Hepatic stellate cell (primary cell): Measurements from ENCODE around the gene SCN5A.

Source experiments
- DNase-seq: peaks from one replicate; pipeline ENCODE4 v3.0.0; 2011; ENCODE audit warnings: low spot score

The SCN5A gene

GRCh38 chr3:38649500-38650247, at the start of gene SCN5A:
Gene SCN5A (minus strand): TSS chr3:38649687. CDS start chr3:38633307, 16,380 bp downstream.
- peak; percentile 68 for DNase-seq

- DNase-seq = no peak
Observed at GRCh38 chr3:38698760-38699159, 49.3 kb upstream of the SCN5A start.

DNA sequence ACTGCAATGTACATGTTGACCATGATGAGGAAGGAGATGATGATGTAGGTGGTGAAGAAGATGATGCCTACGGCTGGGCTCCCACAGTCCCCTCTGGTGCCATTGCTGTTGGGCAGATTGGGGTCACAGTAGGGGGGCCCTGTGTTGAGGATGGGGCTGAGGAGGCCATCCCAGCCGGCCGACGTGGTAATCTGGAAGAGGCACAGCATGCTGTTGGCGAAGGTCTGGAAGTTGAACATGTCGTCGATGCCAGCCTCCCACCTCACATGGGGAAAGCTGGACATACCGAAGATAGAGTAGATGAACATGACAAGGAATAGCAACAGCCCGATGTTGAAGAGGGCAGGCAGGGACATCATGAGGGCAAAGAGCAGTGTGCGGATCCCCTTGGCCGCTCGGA, 48.6 kb upstream of the SCN5A start:
- no peak for DNase-seq

DNA sequence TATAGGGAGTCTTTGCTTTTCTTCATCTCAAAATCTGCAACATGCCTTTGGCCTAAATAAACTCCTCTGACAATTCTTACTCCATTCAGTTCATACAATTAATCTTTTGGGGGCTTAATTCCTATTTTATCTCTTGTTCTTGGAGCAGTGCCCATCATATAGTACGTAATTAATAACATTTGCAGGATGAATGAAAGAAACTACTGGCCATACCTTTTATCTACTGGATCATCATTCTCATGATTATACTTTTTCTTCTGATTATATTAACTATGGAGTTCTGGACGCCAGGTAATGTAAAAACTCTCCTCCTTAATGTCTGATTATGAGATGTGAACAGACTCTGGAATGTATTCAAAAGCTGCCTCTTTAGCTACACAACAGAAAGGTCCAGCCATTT, 46.5 kb upstream of the SCN5A start:
- DNase-seq = no peak

GRCh38 chr3:38690185-38690584, 40.7 kb upstream of the SCN5A start:
- DNase-seq = no peak

GRCh38 chr3:38689774-38690173, 40.3 kb upstream of the SCN5A start:
- no peak for DNase-seq

- DNase-seq = no peak
Observed at GRCh38 chr3:38689346-38689745, 39.9 kb upstream of the SCN5A start.

DNA sequence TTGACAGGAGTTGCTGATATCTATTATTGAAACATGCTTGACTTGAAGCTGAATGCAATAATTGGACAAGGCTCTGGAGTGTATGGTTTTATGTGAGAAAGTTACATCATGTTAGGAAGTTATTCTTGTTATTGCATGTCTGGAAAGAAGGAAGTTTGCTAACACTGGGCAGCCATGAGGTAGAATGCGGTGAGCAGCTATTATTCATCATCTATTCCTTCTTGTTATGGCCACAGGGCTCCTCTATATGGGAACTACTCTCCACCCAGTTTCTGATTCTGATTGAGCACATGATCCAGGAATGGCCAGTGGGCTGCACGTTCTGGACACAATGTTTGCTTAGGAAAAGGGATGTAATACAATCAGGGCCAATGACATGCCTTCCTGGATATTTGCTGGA, 37.8 kb upstream of the SCN5A start:
- DNase-seq = no peak

GRCh38 chr3:38684546-38684945, 35.1 kb upstream of the SCN5A start:
- no peak for DNase-seq

GRCh38 chr3:38669668-38670067, 20.2 kb upstream of the SCN5A start:
- DNase-seq = no peak

DNA sequence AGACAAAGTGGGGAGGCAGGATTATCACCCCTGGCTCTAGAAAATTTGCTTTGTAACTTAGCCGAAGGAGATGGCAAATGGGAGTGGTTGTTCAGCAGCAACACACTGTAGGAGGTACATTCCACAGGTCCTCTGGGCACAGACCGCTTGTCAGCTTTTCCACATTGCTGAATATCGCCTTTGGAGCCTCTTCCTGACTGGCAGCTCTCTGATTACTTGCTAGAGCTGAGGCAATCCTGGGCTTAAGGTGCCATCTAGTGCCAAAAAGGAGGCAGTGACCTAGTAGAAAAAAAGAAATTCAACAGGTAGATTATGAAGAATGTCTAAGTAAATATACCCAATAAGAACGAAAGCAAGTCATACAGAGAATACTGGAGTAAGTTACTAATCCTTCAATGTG, 13.1 kb upstream of the SCN5A start:
- no peak for DNase-seq

DNA sequence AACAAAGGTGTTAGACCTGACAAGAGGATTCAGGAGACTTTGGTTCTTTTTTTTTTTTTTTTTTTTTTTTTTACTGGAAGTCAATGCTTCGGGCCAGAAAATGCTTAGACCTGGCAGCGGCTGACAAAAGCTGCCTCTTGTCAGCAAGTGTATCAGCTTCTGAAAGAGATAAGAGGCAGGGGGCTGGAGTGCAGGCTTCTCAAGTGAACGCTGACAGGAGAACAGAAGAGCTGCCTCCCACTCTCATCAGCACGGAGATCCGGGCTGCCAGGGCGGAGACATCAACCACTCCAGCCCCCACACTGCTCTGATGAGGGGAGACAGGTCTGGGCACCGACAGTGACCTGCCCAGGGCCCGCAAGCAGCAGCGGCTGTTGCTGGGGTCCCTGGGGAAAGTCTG, 9.4 kb upstream of the SCN5A start:
- DNase-seq = no peak

DNA sequence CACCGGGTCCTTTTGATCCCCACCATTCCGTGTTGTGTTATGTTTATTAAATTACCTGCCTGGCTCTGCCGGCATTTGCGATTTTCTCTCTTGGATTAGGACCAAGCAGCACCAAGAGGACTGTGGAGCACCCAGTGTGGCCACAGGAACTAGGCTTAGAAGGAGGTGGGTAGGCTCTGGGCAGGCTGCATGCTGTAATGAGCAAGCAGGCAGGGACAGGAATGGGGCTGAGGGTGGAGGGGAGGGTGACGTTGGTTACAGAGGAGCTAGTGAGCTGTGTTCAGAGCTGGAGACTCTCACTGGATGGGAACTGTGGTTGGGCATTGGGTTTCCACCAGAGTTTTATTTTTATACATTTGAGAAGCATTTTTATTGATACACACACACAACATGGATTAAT, 7.9 kb upstream of the SCN5A start:
- no peak for DNase-seq

DNA sequence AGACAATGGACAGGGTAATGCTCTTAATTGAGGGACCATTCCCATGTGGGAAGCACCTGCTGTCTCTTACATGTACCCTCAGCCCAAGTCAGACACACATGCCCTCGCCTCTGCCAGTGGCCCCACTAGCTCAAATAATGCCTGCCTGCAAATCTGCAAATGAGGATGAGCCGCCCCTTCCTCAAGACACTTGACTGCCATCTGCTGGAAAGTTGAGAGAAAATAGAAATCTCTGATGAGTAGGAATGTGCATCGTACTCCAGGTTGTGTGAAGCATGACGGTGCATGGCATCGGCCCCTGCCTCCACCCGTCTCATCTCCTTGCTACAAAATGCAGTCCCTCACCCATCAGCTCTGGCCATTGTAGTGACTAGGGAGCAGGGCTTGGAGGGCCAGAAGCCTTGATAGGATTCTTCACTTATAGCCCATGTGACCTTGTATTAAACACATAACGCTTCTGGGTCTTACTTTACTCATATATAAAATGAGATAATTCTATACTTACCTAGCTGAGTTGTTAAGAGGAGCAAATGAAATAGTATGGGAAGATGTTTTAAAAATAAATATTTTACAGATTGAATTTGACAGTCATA, 6.3 kb upstream of the SCN5A start:
- no peak for DNase-seq

DNA sequence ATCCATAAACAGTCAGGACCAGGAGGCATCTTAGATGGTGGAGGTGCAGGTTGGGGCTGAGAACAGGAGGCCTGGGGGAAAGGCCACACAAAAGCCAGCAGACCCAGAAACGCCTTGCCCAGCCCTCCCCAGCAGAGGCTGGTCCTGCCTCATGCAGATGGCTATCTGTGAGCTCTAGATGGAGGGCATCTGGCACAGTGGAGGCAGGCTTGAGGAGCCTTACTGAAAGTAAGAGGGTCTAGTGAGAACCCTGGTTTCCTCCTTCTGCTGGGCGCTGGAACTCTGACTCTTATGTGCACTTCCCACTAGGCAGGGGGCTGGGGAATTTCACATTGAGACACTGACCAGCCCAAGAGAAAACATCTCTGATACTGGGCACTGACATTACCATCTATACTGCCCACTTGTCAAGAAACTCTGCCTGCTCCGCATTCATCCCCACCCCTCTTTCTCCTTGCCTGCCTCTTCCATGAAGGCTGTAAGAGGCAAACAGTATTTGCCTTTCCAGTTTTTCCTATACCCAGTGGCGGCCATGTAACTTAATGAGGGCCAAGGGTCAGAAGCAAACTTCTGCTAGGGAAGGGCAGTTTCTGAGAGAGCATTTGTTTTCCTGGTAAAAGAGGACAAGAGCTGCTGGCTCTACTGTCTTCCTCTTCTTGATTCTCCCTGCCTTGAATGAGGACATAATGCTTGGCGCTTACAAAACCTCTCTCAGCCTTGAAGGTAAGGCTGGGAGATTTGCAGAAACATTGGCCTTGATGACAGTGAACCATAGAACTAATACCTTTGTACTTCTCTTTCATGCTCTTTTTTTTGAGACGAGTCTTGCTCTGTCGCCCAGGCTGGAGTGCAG, 4.4 kb upstream of the SCN5A start:
- no peak for DNase-seq

DNA sequence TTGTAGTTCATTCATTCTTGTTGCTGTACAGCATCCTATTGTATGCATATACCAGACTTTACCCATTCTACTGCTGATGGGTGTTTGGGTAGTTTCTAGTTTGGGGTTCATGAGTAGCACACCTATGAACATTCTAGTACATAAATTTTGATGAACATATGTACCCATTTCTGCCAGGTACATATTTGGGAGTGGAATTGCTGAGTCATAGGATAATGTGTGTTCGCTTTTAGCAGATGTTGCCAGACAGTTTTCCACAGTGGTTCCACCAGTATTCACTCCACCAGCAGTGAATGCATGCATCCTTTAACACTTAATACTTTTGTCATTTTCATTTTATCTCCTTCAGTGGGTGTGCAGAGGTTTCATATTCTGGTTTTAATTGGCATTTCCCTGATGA, 3.4 kb upstream of the SCN5A start:
- DNase-seq = no peak

DNA sequence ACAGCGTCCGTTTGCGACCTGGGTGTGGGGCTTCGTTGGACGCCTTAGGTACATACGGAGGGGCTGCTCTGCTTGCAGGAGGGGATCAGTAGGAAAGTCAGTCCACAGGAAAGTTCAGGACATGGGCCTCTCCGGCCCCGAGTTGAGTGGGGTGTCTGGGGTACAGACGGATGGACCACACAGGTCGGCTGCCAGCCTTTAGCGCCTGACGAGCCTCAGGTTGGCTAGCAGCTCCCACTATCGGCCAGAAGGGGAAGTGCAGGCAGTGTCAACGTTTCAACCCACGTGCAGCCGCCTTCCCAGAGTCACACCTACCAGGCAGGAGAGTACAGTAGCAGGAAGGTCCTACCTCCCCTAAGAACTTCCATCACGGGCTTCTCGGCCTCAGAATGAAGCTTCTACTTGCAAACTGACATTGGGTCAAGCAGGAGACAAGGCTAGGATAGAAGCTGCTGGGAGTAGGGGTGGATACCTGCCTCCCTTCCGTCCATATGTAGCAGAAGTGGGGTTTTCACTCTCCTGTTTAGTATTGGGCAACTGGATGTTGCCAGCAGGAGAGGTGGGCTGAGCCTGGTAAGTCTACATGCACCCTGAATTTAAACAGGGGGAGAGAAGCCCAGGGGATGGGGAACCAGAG, 1.8 kb upstream of the SCN5A start:
- DNase-seq = peak; percentile 75

- peak; percentile 2 for DNase-seq
Observed at GRCh38 chr3:38650248-38650951, 913 bp upstream of the SCN5A start.

- peak; percentile 37 for DNase-seq
Observed at GRCh38 chr3:38648659-38649499, 608 bp downstream of the SCN5A start.

GRCh38 chr3:38648024-38648658, 1.3 kb downstream of the SCN5A start:
- peak; percentile 6 for DNase-seq
